Measurements from ENCODE around the gene R3HDM2. TPM values are rescaled to one million over a fixed set of nuclear protein-coding genes. Genes with fewer than 3 reads are reported as not detected.
A peak's percentile ranks its signal among the peaks of the same experiment; 100 is the strongest.

The R3HDM2 gene
- polyA plus RNA-seq, 1 donor from 2014 or later, result 19.2 TPM

- H3K4me1 Mint-ChIP-seq, result peaks cover 24 to 30% (median 28%) of the 10 kb centered on the region in 3 donors
- no peaks in the 10 kb centered on the region for H3K9me3 Mint-ChIP-seq
- peak overlapping the region; percentile 85 to 96 (median 92) for H3K4me3 Mint-ChIP-seq
- H3K27me3 Mint-ChIP-seq, result peaks cover 5% of the 10 kb centered on the region
- no peaks in the 10 kb centered on the region for H3K36me3 Mint-ChIP-seq
- H3K27ac Mint-ChIP-seq, result peak overlapping the region in 2 of 3 donors; percentile 18 to 28
Measured at GRCh38 chr12:57461276-57461916, 30.6 kb upstream of the R3HDM2 start.

DNA sequence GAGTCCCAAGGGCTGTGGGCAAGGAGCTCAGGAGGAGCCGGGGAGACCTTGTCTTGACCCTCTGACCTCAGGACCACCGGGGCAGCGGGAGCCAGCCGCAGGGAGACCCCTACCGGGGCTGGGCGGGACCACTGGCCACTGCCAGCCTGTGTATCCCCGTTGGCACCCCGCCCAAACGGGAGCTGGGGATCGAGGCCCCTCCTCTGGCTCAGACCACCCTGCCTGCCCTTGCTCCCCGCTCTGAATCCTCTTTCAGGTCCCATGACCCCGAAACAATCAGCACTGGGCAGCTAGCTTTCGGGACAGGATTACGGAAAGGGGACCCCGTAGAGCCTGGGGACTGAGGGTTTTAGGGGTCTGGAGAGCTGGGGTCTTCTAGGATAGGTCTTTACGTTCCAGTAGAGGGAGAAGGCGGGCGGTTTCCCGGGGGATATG, 30.0 kb upstream of the R3HDM2 start:
- Mint-ChIP-seq H3K27me3 (peaks cover 5% of the 10 kb centered on the region), H3K4me3 (peak overlapping the region; percentile 90 to 96 (median 92)), H3K9me3 (no peaks in the 10 kb centered on the region), H3K27ac (peak overlapping the region in 2 of 3 donors; percentile 82 to 83), H3K36me3 (no peaks in the 10 kb centered on the region), H3K4me1 (peaks cover 28 to 34% (median 28%) of the 10 kb centered on the region in 3 donors)

- Mint-ChIP-seq H3K9me3 (no peaks in the 10 kb centered on the region), H3K4me1 (peaks cover 28 to 34% (median 31%) of the 10 kb centered on the region in 3 donors), H3K4me3 (peak overlapping the region; percentile 90 to 96 (median 92)), H3K36me3 (no peaks in the 10 kb centered on the region), H3K27ac (peak overlapping the region; percentile 55 to 83 (median 82)), H3K27me3 (peaks cover 5% of the 10 kb centered on the region)
Measured at GRCh38 chr12:57460468-57460784, 29.6 kb upstream of the R3HDM2 start.

GRCh38 chr12:57459750-57460467, 29.1 kb upstream of the R3HDM2 start, which contains the start of gene GLI1:
TSS of gene GLI1 (plus strand) at chr12:57459785. CDS start at chr12:57463692, 3,907 bp downstream.
- H3K4me1 Mint-ChIP-seq, result peaks cover 28 to 34% (median 31%) of the 10 kb centered on the region in 3 donors
- H3K4me3 Mint-ChIP-seq, result peak within 1 kb of the TSS; percentile 90 to 99 (median 94)
- H3K36me3 Mint-ChIP-seq, result no peaks in the 10 kb centered on the region
- H3K27me3 Mint-ChIP-seq, result peaks cover 5% of the 10 kb centered on the region
- H3K9me3 Mint-ChIP-seq, result no peaks in the 10 kb centered on the region
- H3K27ac Mint-ChIP-seq, result peak within 1 kb of the TSS; percentile 82 to 96 (median 88)

DNA sequence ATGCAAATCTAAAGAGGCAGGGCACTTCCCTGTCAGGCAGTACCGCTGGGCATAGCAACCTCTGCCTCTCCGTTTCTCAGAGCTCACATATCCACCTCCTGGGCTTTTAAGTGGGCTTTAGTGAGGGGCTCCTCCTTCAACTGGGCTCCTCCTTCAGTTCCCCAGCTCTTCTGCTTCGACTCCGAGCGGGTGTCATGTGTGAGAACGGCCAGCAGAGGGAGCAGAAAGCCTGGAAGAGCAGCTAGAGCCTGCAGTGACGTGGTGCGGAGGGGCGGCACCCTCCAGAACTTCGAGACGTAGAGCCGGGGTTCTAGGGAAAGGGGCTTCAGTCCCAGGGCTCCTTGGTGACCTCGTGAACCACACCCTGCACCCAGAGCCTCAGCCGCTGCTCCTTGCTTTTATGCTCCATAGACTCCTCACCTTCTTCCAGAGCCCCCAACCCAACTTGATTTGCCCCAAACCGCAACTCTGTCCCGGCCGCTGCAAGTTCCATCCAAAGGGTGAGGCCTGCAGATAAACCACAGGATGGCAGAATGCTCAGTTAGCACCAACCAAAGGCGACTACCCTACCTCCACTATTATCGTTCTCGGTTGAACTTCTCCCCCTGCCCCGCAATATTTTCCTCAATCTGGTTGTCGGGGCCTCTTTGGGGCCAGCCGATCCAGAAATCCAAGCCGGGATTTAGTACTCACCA, 28.4 kb upstream of the R3HDM2 start:
- Mint-ChIP-seq H3K9me3 (no peaks in the 10 kb centered on the region), H3K4me1 (peaks cover 24 to 35% (median 31%) of the 10 kb centered on the region in 3 donors), H3K4me3 (peak overlapping the region; percentile 90 to 99 (median 94)), H3K27ac (peak overlapping the region; percentile 82 to 96 (median 88)), H3K27me3 (peaks cover 5% of the 10 kb centered on the region), H3K36me3 (no peaks in the 10 kb centered on the region)

GRCh38 chr12:57458665-57459054, 27.8 kb upstream of the R3HDM2 start:
- H3K4me1 Mint-ChIP-seq, result peaks cover 24 to 32% (median 28%) of the 10 kb centered on the region in 3 donors
- H3K36me3 Mint-ChIP-seq, result no peaks in the 10 kb centered on the region
- H3K27ac Mint-ChIP-seq, result peak overlapping the region; percentile 82 to 96 (median 88)
- no peaks in the 10 kb centered on the region for H3K9me3 Mint-ChIP-seq
- H3K4me3 Mint-ChIP-seq, result peak overlapping the region; percentile 90 to 99 (median 94)
- peaks cover 5% of the 10 kb centered on the region for H3K27me3 Mint-ChIP-seq

DNA sequence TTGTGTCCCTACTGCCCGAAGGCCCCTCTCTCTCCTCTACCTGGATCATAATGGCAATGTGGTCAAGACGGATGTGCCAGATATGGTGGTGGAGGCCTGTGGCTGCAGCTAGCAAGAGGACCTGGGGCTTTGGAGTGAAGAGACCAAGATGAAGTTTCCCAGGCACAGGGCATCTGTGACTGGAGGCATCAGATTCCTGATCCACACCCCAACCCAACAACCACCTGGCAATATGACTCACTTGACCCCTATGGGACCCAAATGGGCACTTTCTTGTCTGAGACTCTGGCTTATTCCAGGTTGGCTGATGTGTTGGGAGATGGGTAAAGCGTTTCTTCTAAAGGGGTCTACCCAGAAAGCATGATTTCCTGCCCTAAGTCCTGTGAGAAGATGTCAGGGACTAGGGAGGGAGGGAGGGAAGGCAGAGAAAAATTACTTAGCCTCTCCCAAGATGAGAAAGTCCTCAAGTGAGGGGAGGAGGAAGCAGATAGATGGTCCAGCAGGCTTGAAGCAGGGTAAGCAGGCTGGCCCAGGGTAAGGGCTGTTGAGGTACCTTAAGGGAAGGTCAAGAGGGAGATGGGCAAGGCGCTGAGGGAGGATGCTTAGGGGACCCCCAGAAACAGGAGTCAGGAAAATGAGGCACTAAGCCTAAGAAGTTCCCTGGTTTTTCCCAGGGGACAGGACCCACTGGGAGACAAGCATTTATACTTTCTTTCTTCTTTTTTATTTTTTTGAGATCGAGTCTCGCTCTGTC, 26.1 kb upstream of the R3HDM2 start:
- Mint-ChIP-seq H3K4me3 (peak overlapping the region in 2 of 4 donors; percentile 44 to 45), H3K9me3 (no peaks in the 10 kb centered on the region), H3K4me1 (peaks cover 18 to 24% (median 22%) of the 10 kb centered on the region in 3 donors), H3K27ac (peak overlapping the region in 2 of 3 donors; percentile 39 to 88), H3K27me3 (peaks cover 7% of the 10 kb centered on the region), H3K36me3 (no peaks in the 10 kb centered on the region)

- peaks cover 7% of the 10 kb centered on the region for H3K27me3 Mint-ChIP-seq
- H3K4me3 Mint-ChIP-seq, result peak overlapping the region; percentile 25 to 96 (median 70)
- H3K9me3 Mint-ChIP-seq, result no peaks in the 10 kb centered on the region
- H3K4me1 Mint-ChIP-seq, result peaks cover 15 to 20% (median 18%) of the 10 kb centered on the region in 3 donors
- H3K27ac Mint-ChIP-seq, result peak overlapping the region; percentile 43 to 73 (median 52)
- no peaks in the 10 kb centered on the region for H3K36me3 Mint-ChIP-seq
Measured at GRCh38 chr12:57456145-57456700, 25.4 kb upstream of the R3HDM2 start.

DNA sequence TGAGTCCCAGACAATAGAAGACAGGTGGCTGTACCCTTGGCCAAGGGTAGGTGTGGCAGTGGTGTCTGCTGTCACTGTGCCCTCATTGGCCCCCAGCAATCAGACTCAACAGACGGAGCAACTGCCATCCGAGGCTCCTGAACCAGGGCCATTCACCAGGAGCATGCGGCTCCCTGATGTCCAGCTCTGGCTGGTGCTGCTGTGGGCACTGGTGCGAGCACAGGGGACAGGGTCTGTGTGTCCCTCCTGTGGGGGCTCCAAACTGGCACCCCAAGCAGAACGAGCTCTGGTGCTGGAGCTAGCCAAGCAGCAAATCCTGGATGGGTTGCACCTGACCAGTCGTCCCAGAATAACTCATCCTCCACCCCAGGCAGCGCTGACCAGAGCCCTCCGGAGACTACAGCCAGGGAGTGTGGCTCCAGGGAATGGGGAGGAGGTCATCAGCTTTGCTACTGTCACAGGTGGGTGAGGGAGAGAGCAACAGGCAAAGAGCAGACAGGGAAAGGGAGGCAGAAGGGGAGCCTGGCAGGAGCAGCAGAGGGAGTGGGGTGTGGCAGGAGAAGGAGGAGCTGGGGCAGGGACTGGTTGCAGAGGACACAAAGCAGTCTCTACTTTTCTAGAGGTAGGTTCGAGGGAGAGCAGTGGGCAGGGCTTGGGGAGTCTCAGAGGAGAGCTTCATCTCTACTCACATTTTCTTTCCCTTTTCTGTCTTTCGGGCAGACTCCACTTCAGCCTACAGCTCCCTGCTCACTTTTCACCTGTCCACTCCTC, 24.7 kb upstream of the R3HDM2 start:
- H3K9me3 Mint-ChIP-seq, result no peaks in the 10 kb centered on the region
- peak overlapping the region; percentile 25 to 96 (median 70) for H3K4me3 Mint-ChIP-seq
- no peaks in the 10 kb centered on the region for H3K36me3 Mint-ChIP-seq
- peaks cover 15 to 17% (median 17%) of the 10 kb centered on the region in 3 donors for H3K4me1 Mint-ChIP-seq
- peak overlapping the region; percentile 43 to 73 (median 52) for H3K27ac Mint-ChIP-seq
- peaks cover 10% of the 10 kb centered on the region for H3K27me3 Mint-ChIP-seq

- Mint-ChIP-seq H3K27me3 (peaks cover 6% of the 10 kb centered on the region), H3K4me1 (peaks cover 11 to 13% (median 13%) of the 10 kb centered on the region in 3 donors), H3K27ac (peak within 1 kb of the TSS; percentile 43 to 73 (median 52)), H3K36me3 (peaks cover 1% of the 10 kb centered on the region), H3K9me3 (no peaks in the 10 kb centered on the region), H3K4me3 (peak within 1 kb of the TSS; percentile 25 to 96 (median 70))
Measured at GRCh38 chr12:57454566-57455373, 23.9 kb upstream of the R3HDM2 start, which contains the start of gene INHBE. TSS of gene INHBE (plus strand) at chr12:57455307. CDS start at chr12:57455537, 230 bp downstream.

DNA sequence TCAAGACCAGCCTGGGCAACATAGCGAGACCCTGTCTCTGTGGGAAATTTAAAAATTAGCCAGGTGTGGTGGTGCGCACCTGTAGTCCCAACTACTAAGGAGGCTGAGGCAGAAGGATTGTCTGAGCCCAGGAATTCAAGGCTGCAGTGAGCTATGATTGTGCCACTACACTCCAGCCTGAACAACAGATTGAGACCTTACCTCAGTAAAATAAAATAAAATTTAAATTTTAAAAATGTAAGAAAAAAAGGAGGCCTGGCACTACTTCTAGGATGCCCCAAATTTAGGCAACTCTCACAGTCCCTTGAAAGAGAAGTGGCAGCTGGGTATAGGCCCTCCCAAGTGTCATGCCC, 23.3 kb upstream of the R3HDM2 start:
- Mint-ChIP-seq H3K4me3 (no peak overlapping the region), H3K27me3 (peaks cover 6% of the 10 kb centered on the region), H3K27ac (no peak overlapping the region), H3K4me1 (peaks cover 7 to 13% (median 12%) of the 10 kb centered on the region in 3 donors), H3K9me3 (no peaks in the 10 kb centered on the region), H3K36me3 (peaks cover 1% of the 10 kb centered on the region)

- Mint-ChIP-seq H3K27me3 (peaks cover 6% of the 10 kb centered on the region), H3K4me1 (peaks cover 0 to 8% (median 5%) of the 10 kb centered on the region in 3 donors), H3K9me3 (no peaks in the 10 kb centered on the region), H3K36me3 (peaks cover 1% of the 10 kb centered on the region), H3K4me3 (no peak overlapping the region), H3K27ac (peak overlapping the region in 1 of 3 donors; percentile 19)
Measured at GRCh38 chr12:57452937-57453509, 22.2 kb upstream of the R3HDM2 start.

All from IgD-negative memory B cell (primary cell).